ENCODE measurements around the gene DUSP22.

Gene DUSP22

GRCh38 chr6:358847-359246 is 66.6 kb downstream of the DUSP22 start:
- Histone ChIP-seq H3K27ac (ENCODE audit: low read depth, low read length) (no peak overlapping the region), H3K4me3 (ENCODE audit: low read length) (no peak overlapping the region), H4K20me1 (ENCODE audit: control insufficient read depth, insufficient read depth, low read depth, low read length) (no peaks in the 10 kb centered on the region), H3K9me3 (ENCODE audit: control insufficient read depth, insufficient read depth, low read length) (peaks cover 4% of the 10 kb centered on the region; the same call in 1 of the 2 replicates), H3K27me3 (ENCODE audit: control insufficient read depth, low read length) (0 out of 2 replicates have a peak, but pooled peaks cover 3% of the 10 kb centered on the region), H3K36me3 (ENCODE audit: control insufficient read depth, low read length) (no peaks in the 10 kb centered on the region), H3K9me2 (replicated peaks; ENCODE audit: control insufficient read depth, low read length) (no peaks in the 10 kb centered on the region), H3K79me2 (ENCODE audit: control insufficient read depth, low read length) (no peaks in the 10 kb centered on the region), H3K4me2 (ENCODE audit: low read length) (no peak overlapping the region), H3F3A (ENCODE audit: control insufficient read depth, insufficient read depth) (no peaks in the 10 kb centered on the region), H3K4me1 (ENCODE audit: control insufficient read depth, low read length) (peaks cover 11% of the 10 kb centered on the region)
- no peak for TF ChIP-seq EZH2phosphoT487 (IDR thresholded peaks at IDR 0.05; ENCODE audit: borderline replicate concordance, low read length)
- no peak for TF ChIP-seq CTCF (IDR thresholded peaks at IDR 0.05; ENCODE audit: low read depth, low read length, poor library complexity, severe bottlenecking)

GRCh38 chr6:359261-360035 is 67.2 kb downstream of the DUSP22 start:
- H3K79me2 ChIP-seq (ENCODE audit: control insufficient read depth, low read length): no peaks in the 10 kb centered on the region
- H3K9me2 ChIP-seq (replicated peaks; ENCODE audit: control insufficient read depth, low read length): no peaks in the 10 kb centered on the region
- no peaks in the 10 kb centered on the region for H3K36me3 ChIP-seq (ENCODE audit: control insufficient read depth, low read length)
- TF ChIP-seq CTCF (IDR thresholded peaks at IDR 0.05; ENCODE audit: low read depth, low read length, poor library complexity, severe bottlenecking) (no peak), EZH2phosphoT487 (IDR thresholded peaks at IDR 0.05; ENCODE audit: borderline replicate concordance, low read length) (no peak)
- H3F3A ChIP-seq (ENCODE audit: control insufficient read depth, insufficient read depth): no peaks in the 10 kb centered on the region
- peaks cover 5% of the 10 kb centered on the region; the same call in 1 of the 2 replicates for H3K9me3 ChIP-seq (ENCODE audit: control insufficient read depth, insufficient read depth, low read length)
- H3K4me3 ChIP-seq (ENCODE audit: low read length): no peak overlapping the region
- no peaks in the 10 kb centered on the region for H4K20me1 ChIP-seq (ENCODE audit: control insufficient read depth, insufficient read depth, low read depth, low read length)
- H3K27ac ChIP-seq (ENCODE audit: low read depth, low read length): no peak overlapping the region
- H3K4me1 ChIP-seq (ENCODE audit: control insufficient read depth, low read length): peaks cover 11% of the 10 kb centered on the region
- no peak overlapping the region for H3K4me2 ChIP-seq (ENCODE audit: low read length)
- 0 out of 2 replicates have a peak, but pooled peaks cover 3% of the 10 kb centered on the region for H3K27me3 ChIP-seq (ENCODE audit: control insufficient read depth, low read length)

GRCh38 chr6:360349-360748 is 68.1 kb downstream of the DUSP22 start:
- H3K4me1 ChIP-seq (ENCODE audit: control insufficient read depth, low read length): peaks cover 11% of the 10 kb centered on the region
- TF ChIP-seq EZH2phosphoT487 (IDR thresholded peaks at IDR 0.05; ENCODE audit: borderline replicate concordance, low read length): no peak
- TF ChIP-seq CTCF (IDR thresholded peaks at IDR 0.05; ENCODE audit: low read depth, low read length, poor library complexity, severe bottlenecking): no peak

More at GRCh38 chr6:360349-360748, 68.1 kb downstream of the DUSP22 start:
- H3K9me3 ChIP-seq (ENCODE audit: control insufficient read depth, insufficient read depth, low read length): peaks cover 5% of the 10 kb centered on the region; the same call in 1 of the 2 replicates
- no peaks in the 10 kb centered on the region for H3K36me3 ChIP-seq (ENCODE audit: control insufficient read depth, low read length)
- no peaks in the 10 kb centered on the region for H3F3A ChIP-seq (ENCODE audit: control insufficient read depth, insufficient read depth)
- no peaks in the 10 kb centered on the region for H4K20me1 ChIP-seq (ENCODE audit: control insufficient read depth, insufficient read depth, low read depth, low read length)
- H3K4me3 ChIP-seq (ENCODE audit: low read length): no peak overlapping the region
- H3K79me2 ChIP-seq (ENCODE audit: control insufficient read depth, low read length): no peaks in the 10 kb centered on the region
- no peak overlapping the region for H3K27ac ChIP-seq (ENCODE audit: low read depth, low read length)
- H3K4me2 ChIP-seq (ENCODE audit: low read length): no peak overlapping the region
- H3K27me3 ChIP-seq (ENCODE audit: control insufficient read depth, low read length): peaks cover 5% of the 10 kb centered on the region
- H3K9me2 ChIP-seq (replicated peaks; ENCODE audit: control insufficient read depth, low read length): no peaks in the 10 kb centered on the region
